ENCODE data around the gene GRIA3.

Gene GRIA3

GRCh38 chrX:123175366-123176122 lies 8.5 kb upstream of the GRIA3 start:
- no peak for DNase-seq (ENCODE audit: insufficient read length, low spot score)
- no peak for FAIRE-seq
- TF ChIP-seq POLR2A (IDR thresholded peaks at IDR 0.05; ENCODE audit: low read depth, low read length), result no peak

- no peak for DNase-seq (ENCODE audit: insufficient read length, low spot score)
- FAIRE-seq, result no peak
- no peak for TF ChIP-seq POLR2A (IDR thresholded peaks at IDR 0.05; ENCODE audit: low read depth, low read length)
Measured at GRCh38 chrX:123181233-123181914, 2.7 kb upstream of the GRIA3 start.

- FAIRE-seq (no peak), DNase-seq (ENCODE audit: insufficient read length, low spot score) (no peak)
- no peak for TF ChIP-seq POLR2A (IDR thresholded peaks at IDR 0.05; ENCODE audit: low read depth, low read length)
Measured at GRCh38 chrX:123184866-123185276, 793 bp downstream of the GRIA3 start.

GRCh38 chrX:123185721-123186120 lies 1.6 kb downstream of the GRIA3 start:
- no peak for TF ChIP-seq POLR2A (IDR thresholded peaks at IDR 0.05; ENCODE audit: low read depth, low read length)
- no peak for FAIRE-seq
- no peak for DNase-seq (ENCODE audit: insufficient read length, low spot score)

GRCh38 chrX:123186801-123187200 lies 2.7 kb downstream of the GRIA3 start:
- no peak for TF ChIP-seq POLR2A (IDR thresholded peaks at IDR 0.05; ENCODE audit: low read depth, low read length)
- FAIRE-seq (no peak), DNase-seq (ENCODE audit: insufficient read length, low spot score) (no peak)

- no peak for TF ChIP-seq POLR2A (IDR thresholded peaks at IDR 0.05; ENCODE audit: low read depth, low read length)
- DNase-seq (ENCODE audit: insufficient read length, low spot score) (no peak), FAIRE-seq (no peak)
Measured at GRCh38 chrX:123188081-123188480, 4.0 kb downstream of the GRIA3 start.

GRCh38 chrX:123189338-123189737 lies 5.3 kb downstream of the GRIA3 start:
- DNase-seq (ENCODE audit: insufficient read length, low spot score) (no peak), FAIRE-seq (no peak)
- TF ChIP-seq POLR2A (IDR thresholded peaks at IDR 0.05; ENCODE audit: low read depth, low read length), result no peak

GRCh38 chrX:123190096-123190495 lies 6.0 kb downstream of the GRIA3 start:
- FAIRE-seq (no peak), DNase-seq (ENCODE audit: insufficient read length, low spot score) (no peak)
- TF ChIP-seq POLR2A (IDR thresholded peaks at IDR 0.05; ENCODE audit: low read depth, low read length), result no peak

- no peak for DNase-seq (ENCODE audit: insufficient read length, low spot score)
- TF ChIP-seq POLR2A (IDR thresholded peaks at IDR 0.05; ENCODE audit: low read depth, low read length), result no peak
- FAIRE-seq, result no peak
Measured at GRCh38 chrX:123193101-123193500, 9.0 kb downstream of the GRIA3 start.

GRCh38 chrX:123199338-123199737 lies 15.3 kb downstream of the GRIA3 start:
- no peak for FAIRE-seq
- no peak for DNase-seq (ENCODE audit: insufficient read length, low spot score)
- TF ChIP-seq POLR2A (IDR thresholded peaks at IDR 0.05; ENCODE audit: low read depth, low read length), result no peak

GRCh38 chrX:123201720-123202119 lies 17.6 kb downstream of the GRIA3 start:
- DNase-seq (ENCODE audit: insufficient read length, low spot score) (no peak), FAIRE-seq (no peak)

GRCh38 chrX:123202523-123202922 lies 18.4 kb downstream of the GRIA3 start:
- no peak for TF ChIP-seq POLR2A (IDR thresholded peaks at IDR 0.05; ENCODE audit: low read depth, low read length)
- DNase-seq (ENCODE audit: insufficient read length, low spot score), result no peak
- FAIRE-seq, result no peak

More at GRCh38 chrX:123201720-123202119, 17.6 kb downstream of the GRIA3 start:
- TF ChIP-seq POLR2A (IDR thresholded peaks at IDR 0.05; ENCODE audit: low read depth, low read length), result no peak

- FAIRE-seq, result no peak
- DNase-seq (ENCODE audit: insufficient read length, low spot score), result no peak
- TF ChIP-seq POLR2A (IDR thresholded peaks at IDR 0.05; ENCODE audit: low read depth, low read length), result no peak
Measured at GRCh38 chrX:123203772-123204171, 19.7 kb downstream of the GRIA3 start.

- DNase-seq (ENCODE audit: insufficient read length, low spot score) (no peak), FAIRE-seq (no peak)
- TF ChIP-seq POLR2A (IDR thresholded peaks at IDR 0.05; ENCODE audit: low read depth, low read length), result no peak
Measured at GRCh38 chrX:123206176-123206575, 22.1 kb downstream of the GRIA3 start.

- FAIRE-seq, result no peak
Measured at GRCh38 chrX:123210252-123210651, 26.2 kb downstream of the GRIA3 start.

More at GRCh38 chrX:123210252-123210651, 26.2 kb downstream of the GRIA3 start:
- TF ChIP-seq POLR2A (IDR thresholded peaks at IDR 0.05; ENCODE audit: low read depth, low read length), result no peak
- no peak for DNase-seq (ENCODE audit: insufficient read length, low spot score)
